Measurements from ENCODE around the gene COL23A1. TPM values are rescaled to one million over a fixed set of nuclear protein-coding genes. Genes with fewer than 3 reads are reported as not detected.
"Not testable (repeated sequence)": the region's sequence is repeated elsewhere in the genome, so short reads cannot be mapped to it uniquely, and the experiment has no call there.

The COL23A1 gene
- total RNA-seq, 1 experiment from 2014 or later, result not detected

GRCh38 chr5:178325311-178325678, 264.9 kb downstream of the COL23A1 start:
- no peak for DNase-seq (ENCODE audit: low spot score)

DNA sequence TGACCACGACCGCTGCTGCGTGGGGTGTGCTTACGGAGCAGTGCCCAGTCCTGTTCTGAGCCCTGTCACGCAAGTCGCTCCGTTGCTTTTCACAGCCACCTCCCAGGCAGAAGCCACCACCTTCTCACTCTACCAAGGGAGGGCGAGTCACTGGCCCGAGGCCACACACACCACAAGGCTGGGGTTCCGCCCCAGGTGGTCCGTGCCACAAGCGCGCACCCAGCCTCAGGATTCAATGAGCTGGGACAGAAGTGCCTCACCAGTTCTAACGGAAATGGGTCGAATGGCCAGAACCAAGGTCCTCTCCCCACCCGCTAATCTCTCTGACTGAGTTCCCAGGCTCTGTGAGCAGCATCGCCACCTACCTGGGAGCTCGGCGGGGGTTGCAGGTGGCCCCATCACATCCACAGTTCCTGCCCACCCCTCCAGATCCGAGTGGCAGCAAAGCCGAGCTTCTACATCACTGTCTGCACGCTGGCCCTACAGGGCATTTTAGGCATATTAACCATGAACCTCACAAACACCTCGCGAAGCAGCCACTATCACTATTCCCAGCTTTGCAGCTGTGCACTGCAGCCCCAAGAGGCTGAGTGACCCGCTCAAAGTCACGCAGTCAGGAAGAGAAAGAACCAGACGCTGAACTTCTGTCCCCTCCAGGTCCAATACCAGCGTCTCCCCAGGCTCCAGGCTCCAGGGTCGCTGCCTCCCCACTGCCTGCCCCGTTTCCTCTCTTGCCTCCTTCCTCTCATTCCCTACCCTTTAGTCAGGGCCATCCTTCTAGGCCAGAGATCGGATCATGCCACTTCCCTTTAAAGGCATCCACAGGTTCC, 265.5 kb downstream of the COL23A1 start:
- DNase-seq (ENCODE audit: low spot score), result no peak

- DNase-seq (ENCODE audit: low spot score), result no peak
Measured at GRCh38 chr5:178323961-178324360, 266.2 kb downstream of the COL23A1 start.

GRCh38 chr5:178323541-178323865, 266.7 kb downstream of the COL23A1 start:
- no peak for DNase-seq (ENCODE audit: low spot score)

DNA sequence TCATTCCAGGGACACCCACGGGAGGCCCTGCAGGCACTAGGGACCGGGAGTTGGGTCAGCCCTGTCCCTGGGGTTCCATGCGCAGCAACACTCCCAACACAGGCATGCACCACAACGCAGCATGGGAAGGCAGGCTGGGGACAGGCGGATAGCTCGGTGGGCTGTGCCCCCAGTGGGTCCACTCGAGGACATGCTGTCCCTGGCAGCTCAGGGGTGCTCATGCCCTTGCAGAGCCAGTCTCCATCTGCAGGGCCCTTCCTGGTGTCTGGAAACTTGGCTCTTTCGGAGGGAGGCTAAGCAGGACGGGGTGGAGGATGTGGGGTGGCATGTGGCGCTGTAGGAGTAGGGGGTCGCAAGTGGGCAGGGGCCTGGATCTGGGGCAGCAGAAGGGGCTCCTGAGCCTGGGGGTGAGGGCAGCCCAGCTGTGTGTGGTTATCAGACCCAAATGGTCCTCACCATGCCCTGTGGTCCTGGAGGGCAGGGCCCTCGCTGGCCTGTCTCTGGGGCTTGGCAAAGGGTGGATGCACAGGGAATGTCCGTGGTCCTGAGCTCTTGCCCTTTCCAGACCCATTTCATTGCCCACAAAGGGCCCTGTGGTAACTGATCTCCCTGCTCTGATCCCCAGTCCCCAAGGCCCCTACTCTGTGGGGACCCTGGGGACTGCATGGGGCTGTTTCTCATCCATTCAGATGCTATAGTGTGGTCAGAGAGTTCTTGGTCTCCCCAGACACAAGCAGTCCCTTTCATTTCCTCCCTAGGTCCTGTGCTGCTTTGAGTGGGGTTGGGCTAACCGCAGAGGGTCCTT, 267.3 kb downstream of the COL23A1 start:
- DNase-seq (ENCODE audit: low spot score), result no peak

DNA sequence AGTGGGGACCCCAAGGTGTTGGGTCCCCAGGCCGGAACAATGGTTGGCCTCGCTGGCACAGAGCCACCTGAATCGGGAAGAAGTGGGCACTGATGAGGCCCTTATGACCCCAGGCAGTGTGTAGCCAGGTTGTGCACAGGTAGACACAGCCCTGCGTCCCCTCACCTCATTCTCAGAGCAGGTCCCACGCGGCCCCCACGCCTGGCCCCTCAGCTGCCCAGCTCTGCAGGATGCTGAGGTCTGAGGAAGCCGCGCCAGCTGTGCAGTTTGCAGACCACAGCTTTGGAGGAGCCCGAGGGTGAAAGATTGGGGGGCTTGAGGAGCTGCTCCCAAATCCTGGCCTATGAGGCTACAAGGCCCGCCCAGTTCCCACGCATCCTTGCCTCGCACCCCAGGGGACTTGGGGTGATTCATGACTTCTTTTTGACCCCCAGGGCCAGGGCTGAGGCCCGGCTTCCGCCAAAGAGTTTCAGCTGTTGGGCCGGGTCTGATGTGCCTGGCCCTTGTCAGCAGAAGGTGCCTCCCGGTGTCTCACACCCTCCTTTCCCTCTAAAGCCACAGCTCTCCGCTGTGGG, 269.8 kb downstream of the COL23A1 start:
- no peak for DNase-seq (ENCODE audit: low spot score)

- DNase-seq (ENCODE audit: low spot score), result no peak
Measured at GRCh38 chr5:178319541-178320041, 270.6 kb downstream of the COL23A1 start.

DNA sequence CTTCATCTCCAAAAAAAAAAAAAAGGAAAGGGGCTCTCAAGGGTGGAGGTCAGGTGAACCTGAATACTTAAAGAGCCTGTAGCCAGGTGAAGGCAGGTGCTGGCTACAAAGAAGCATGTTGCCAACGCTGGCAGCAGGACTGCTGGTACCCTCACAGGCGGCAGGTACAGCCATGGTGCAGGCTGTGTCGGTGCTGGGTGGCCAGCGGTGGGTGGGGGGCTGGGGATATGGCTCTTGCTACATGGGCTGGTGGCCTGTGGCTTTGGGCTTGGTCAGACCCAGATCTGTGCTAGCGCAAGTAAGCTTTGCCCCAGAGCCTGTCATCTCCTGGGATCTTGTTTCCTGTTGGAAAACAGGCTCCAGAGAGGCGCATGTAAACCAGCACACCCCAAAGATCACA, 271.3 kb downstream of the COL23A1 start:
- no peak for DNase-seq (ENCODE audit: low spot score)

DNA sequence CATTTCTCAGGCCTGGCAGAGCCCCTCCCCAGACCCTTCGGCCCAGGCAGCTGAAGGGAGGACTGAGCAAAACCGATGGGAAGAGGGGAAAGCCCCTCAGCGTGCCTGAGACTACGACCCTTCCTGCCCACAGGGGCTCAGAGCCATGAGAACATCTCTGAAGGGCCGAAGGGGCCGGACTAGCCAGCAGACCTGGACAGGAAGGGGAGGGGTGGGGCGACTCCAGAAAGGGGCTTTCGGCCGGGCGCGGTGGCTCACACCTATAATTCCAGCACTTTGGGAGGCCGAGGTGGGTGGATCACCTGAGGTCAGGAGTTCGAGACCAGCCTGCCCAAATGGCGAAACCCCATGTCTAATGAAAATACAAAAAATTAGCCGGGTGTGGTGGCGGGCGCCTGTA, 271.8 kb downstream of the COL23A1 start:
- DNase-seq (ENCODE audit: low spot score), result no peak

DNA sequence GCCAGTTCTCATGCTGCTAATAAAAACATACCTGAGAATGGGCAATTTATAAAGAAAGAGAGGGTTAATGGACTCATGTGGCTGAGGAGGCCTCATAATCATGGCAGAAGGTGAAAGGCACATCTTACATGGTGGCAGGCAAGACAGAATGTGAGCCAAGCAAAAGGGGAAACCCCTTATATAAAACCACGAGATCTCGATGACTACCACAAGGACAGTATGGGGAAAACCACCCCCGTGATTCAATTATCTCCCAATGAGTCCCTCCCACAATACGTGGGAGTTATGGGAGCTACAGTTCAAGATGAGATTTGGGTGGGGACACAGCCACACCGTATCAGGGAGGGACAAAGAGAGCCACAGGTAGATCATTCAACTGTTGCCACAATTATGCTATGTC, 272.5 kb downstream of the COL23A1 start:
- DNase-seq (ENCODE audit: low spot score), result not testable (repeated sequence)

GRCh38 chr5:178314961-178315820, 275.0 kb downstream of the COL23A1 start:
- DNase-seq (ENCODE audit: low spot score), result no peak

- DNase-seq (ENCODE audit: low spot score), result no peak
Measured at GRCh38 chr5:178314061-178314660, 276.0 kb downstream of the COL23A1 start.

DNA sequence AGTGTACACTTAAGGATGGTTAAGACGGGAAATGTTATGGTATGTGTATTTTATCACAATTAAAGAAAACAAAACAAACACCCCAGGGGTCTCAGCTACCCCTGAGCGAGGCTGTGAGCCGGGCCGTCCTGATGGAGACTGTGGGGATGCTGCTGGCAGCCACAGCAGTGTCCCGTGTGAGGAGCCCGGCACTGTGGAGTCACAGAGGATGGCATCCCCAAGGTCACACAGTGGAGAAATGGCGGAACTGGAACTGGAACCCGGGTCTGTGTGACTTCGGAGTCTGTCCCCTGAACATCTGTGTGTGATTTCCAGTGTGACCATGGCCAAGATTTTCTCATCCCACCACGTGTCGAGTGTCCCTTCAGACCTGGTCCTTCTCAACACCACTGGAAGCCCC, 276.9 kb downstream of the COL23A1 start:
- DNase-seq (ENCODE audit: low spot score), result no peak

GRCh38 chr5:178312880-178313282, 277.3 kb downstream of the COL23A1 start:
- DNase-seq (ENCODE audit: low spot score), result no peak

GRCh38 chr5:178310130-178310865, 279.9 kb downstream of the COL23A1 start:
- no peak for DNase-seq (ENCODE audit: low spot score)

- DNase-seq (ENCODE audit: low spot score), result no peak
Measured at GRCh38 chr5:178309271-178310013, 280.8 kb downstream of the COL23A1 start.

DNA sequence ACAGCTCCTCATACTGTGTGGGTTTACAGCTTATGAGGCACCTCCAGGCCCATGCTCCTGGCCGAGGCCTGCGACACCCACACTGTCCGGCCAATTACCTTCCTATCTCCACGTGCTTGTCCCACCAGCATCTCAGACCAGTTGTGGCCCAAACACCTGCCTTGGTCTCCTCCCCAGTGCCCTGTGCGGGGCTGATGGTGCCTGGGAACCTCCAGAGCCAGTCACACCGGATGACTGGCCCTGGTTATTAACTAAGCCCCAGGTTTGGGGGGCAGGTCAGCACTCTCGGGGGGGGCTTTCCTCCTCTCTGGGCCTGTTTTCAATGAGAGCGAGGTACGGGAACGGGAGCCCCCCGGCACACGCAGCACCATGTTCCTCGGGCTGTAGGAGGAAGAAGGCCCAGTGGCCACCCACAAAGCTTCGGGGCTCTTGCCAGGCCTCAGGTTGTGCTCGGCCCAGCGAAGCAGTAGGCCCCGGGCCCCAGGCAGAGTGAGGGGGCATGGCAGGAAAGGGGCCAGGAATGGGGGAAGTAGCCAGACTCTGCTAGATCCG, 281.6 kb downstream of the COL23A1 start:
- no peak for DNase-seq (ENCODE audit: low spot score)

DNA sequence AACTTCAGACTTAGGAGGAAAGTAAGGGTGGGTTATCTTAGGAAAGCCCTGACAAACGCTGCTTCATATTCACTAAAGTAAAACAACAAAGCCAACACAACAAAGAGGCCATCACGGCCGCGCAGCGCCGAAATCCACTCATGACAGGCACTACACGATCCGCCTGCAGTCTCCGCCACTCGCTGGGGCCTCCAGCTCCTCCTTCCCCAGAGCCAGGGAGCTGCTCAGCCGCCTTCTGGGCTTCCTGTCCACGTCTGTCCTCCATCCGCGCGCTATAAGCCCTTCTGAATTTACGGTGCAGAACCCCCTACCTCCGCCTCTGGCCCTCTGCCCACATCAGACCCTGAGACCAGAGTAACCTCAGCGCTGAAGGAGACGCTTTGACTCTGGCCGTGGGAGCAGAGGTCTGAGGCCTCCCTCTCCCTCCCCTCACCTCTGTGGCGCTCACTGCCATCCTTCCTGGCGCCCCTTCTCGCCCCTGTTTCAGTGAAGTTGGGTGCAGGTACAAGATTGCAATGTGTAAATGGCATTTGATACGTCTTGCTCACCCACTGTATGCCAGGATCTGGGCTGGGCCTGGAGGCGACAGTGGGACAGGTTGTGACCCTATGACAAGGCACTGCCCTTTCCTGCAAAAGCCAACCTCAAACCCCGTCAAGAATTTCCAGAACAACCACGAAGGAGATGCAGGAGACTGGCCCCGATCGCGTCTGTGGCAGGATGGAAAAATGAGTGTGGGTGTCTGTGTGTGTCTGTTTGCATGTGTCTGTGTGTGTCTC, 282.7 kb downstream of the COL23A1 start:
- no peak for DNase-seq (ENCODE audit: low spot score)

Measured in A172 (cell line).